ENCODE data around the gene CFAP20. TPM values are rescaled to one million over a fixed set of nuclear protein-coding genes. Genes with fewer than 3 reads are reported as not detected.
"Not testable (repeated sequence)": the region's sequence is repeated elsewhere in the genome, so short reads cannot be mapped to it uniquely, and the experiment has no call there.

CFAP20 gene
- total and polyA plus RNA-seq, 4 donors: 22.1 to 30.6 (median 24.6) TPM

- Histone ChIP-seq H3K9me3 (ENCODE audit: control insufficient read depth in 4 of 4, low read length in 3 of 4) (no peaks in the 10 kb centered on the region), H3K9ac (ENCODE audit: low read depth in 1 of 2, low read length in 2 of 2) (no peak overlapping the region), H3K4me1 (ENCODE audit: control insufficient read depth in 4 of 4, insufficient read depth in 4 of 4, low read length in 3 of 4) (no peaks in the 10 kb centered on the region), H3K27ac (ENCODE audit: low read depth in 1 of 2, low read length in 2 of 2) (no peak overlapping the region), H3K27me3 (ENCODE audit: control insufficient read depth in 4 of 4, insufficient read depth in 4 of 4, low read length in 3 of 4) (no peaks in the 10 kb centered on the region), H3K4me3 (ENCODE audit: low read depth in 1 of 3, low read length in 3 of 3) (no peak overlapping the region), H3K36me3 (ENCODE audit: control insufficient read depth in 4 of 4, insufficient read depth in 3 of 4, low read depth in 1 of 4, low read length in 3 of 4) (no peaks in the 10 kb centered on the region)
- DNase-seq (ENCODE audit: low spot score): no peak
- 88% methylated on average over 5 of the region's 5 CpGs for WGBS
- no peak for TF ChIP-seq RXRA (IDR thresholded peaks at IDR 0.05)
- no peak for TF ChIP-seq NR2F2 (IDR thresholded peaks at IDR 0.05)
- no peak for TF ChIP-seq TAF1 (conservative IDR thresholded peaks at IDR 0.05)
- no peak for TF ChIP-seq EGR1 (IDR thresholded peaks at IDR 0.05; ENCODE audit: low read depth in 2 of 2)
- TF ChIP-seq GABPA (IDR thresholded peaks at IDR 0.05 in 1 of 2, conservative IDR thresholded peaks at IDR 0.05 in 1 of 2): no peak
- no peak for TF ChIP-seq RAD21 (IDR thresholded peaks at IDR 0.05)
- no peak for TF ChIP-seq JUND (IDR thresholded peaks at IDR 0.05)
- no peak for TF ChIP-seq HNF4A (conservative IDR thresholded peaks at IDR 0.05)
- no peak for TF ChIP-seq MAX (IDR thresholded peaks at IDR 0.05)
- no peak for TF ChIP-seq SP1 (IDR thresholded peaks at IDR 0.05)
- TF ChIP-seq ZBTB33 (IDR thresholded peaks at IDR 0.05): no peak
- TF ChIP-seq, protein P1, sequence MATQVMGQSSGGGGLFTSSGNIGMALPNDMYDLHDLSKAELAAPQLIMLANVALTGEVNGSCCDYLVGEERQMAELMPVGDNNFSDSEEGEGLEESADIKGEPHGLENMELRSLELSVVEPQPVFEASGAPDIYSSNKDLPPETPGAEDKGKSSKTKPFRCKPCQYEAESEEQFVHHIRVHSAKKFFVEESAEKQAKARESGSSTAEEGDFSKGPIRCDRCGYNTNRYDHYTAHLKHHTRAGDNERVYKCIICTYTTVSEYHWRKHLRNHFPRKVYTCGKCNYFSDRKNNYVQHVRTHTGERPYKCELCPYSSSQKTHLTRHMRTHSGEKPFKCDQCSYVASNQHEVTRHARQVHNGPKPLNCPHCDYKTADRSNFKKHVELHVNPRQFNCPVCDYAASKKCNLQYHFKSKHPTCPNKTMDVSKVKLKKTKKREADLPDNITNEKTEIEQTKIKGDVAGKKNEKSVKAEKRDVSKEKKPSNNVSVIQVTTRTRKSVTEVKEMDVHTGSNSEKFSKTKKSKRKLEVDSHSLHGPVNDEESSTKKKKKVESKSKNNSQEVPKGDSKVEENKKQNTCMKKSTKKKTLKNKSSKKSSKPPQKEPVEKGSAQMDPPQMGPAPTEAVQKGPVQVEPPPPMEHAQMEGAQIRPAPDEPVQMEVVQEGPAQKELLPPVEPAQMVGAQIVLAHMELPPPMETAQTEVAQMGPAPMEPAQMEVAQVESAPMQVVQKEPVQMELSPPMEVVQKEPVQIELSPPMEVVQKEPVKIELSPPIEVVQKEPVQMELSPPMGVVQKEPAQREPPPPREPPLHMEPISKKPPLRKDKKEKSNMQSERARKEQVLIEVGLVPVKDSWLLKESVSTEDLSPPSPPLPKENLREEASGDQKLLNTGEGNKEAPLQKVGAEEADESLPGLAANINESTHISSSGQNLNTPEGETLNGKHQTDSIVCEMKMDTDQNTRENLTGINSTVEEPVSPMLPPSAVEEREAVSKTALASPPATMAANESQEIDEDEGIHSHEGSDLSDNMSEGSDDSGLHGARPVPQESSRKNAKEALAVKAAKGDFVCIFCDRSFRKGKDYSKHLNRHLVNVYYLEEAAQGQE (IDR thresholded peaks at IDR 0.05): no peak
- no peak for TF ChIP-seq FOXA1 (IDR thresholded peaks at IDR 0.05)
Measured at GRCh38 chr16:58094026-58094425, 35.2 kb downstream of the CFAP20 start.

DNA sequence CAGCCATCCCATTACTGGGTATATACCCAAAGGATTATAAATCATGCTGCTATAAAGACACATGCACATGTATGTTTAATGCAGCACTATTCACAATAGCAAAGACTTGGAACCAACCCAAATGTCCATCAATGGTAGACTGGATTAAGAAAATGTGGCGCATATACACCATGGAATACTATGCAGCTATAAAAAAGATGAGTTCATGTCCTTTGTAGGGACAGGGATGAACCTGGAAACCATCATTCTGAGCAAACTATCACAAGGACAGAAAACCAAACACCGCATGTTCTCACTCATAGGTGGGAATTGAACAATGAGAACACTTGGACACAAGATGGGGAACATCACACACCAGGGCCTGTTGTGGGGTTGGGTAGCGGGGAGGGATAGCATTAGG, 38.8 kb downstream of the CFAP20 start:
- not testable (repeated sequence) for DNase-seq (ENCODE audit: low spot score)

DNA sequence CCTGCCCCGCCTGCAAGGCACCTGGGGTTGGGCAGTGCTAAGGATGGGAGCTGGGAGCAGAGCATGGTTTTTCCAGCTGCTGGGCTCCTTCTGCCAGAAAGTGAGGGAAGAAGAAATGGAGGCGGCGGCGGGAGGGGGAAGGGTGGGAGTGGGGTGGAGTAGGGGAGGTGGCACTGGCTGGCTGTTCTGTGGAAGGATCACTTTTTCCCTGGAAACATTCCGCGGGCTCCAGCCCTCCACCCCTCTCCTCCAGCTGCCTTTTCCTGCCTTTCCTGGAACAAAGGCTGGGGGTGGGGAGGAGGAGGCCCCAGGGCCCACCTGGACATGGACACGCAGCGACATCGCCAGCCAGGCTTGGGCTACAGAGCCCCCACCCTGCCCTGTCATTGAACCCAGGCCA, 41.1 kb downstream of the CFAP20 start:
- no peak for DNase-seq (ENCODE audit: low spot score)
- H3K4me3 ChIP-seq (ENCODE audit: low read depth in 1 of 3, low read length in 3 of 3): no peak overlapping the region
- 77% methylated on average over 9 of the region's 9 CpGs for WGBS
- TF ChIP-seq NR2F2 (IDR thresholded peaks at IDR 0.05): no peak
- no peak for TF ChIP-seq CTCF (IDR thresholded peaks at IDR 0.05; ENCODE audit: low read depth, low read length, missing input control)
- TF ChIP-seq, protein P2, sequence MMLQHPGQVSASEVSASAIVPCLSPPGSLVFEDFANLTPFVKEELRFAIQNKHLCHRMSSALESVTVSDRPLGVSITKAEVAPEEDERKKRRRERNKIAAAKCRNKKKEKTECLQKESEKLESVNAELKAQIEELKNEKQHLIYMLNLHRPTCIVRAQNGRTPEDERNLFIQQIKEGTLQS (IDR thresholded peaks at IDR 0.05): no peak
- TF ChIP-seq GABPA (IDR thresholded peaks at IDR 0.05 in 1 of 2, conservative IDR thresholded peaks at IDR 0.05 in 1 of 2): no peak
- no peak for TF ChIP-seq YY1 (IDR thresholded peaks at IDR 0.05)
- TF ChIP-seq HNF4A (conservative IDR thresholded peaks at IDR 0.05): no peak
- TF ChIP-seq ZBTB33 (IDR thresholded peaks at IDR 0.05): no peak

More for the DNA sequence above, 38.8 kb downstream of the CFAP20 start:
- H3K36me3 ChIP-seq (ENCODE audit: control insufficient read depth in 4 of 4, insufficient read depth in 3 of 4, low read depth in 1 of 4, low read length in 3 of 4); H3K4me3 ChIP-seq (ENCODE audit: low read depth in 1 of 3, low read length in 3 of 3); H3K27ac ChIP-seq (ENCODE audit: low read depth in 1 of 2, low read length in 2 of 2); H3K9me3 ChIP-seq (ENCODE audit: control insufficient read depth in 4 of 4, low read length in 3 of 4); H3K4me1 ChIP-seq (ENCODE audit: control insufficient read depth in 4 of 4, insufficient read depth in 4 of 4, low read length in 3 of 4); H3K9ac ChIP-seq (ENCODE audit: low read depth in 1 of 2, low read length in 2 of 2); H3K27me3 ChIP-seq (ENCODE audit: control insufficient read depth in 4 of 4, insufficient read depth in 4 of 4, low read length in 3 of 4): not testable (repeated sequence)
- WGBS: over 99% methylated on average over 3 of the region's 3 CpGs

More for the DNA sequence above, 41.1 kb downstream of the CFAP20 start:
- no peak overlapping the region for H3K9ac ChIP-seq (ENCODE audit: low read depth in 1 of 2, low read length in 2 of 2)
- no peaks in the 10 kb centered on the region for H3K36me3 ChIP-seq (ENCODE audit: control insufficient read depth in 4 of 4, insufficient read depth in 3 of 4, low read depth in 1 of 4, low read length in 3 of 4)
- H3K27ac ChIP-seq (ENCODE audit: low read depth in 1 of 2, low read length in 2 of 2): no peak overlapping the region
- no peaks in the 10 kb centered on the region for H3K9me3 ChIP-seq (ENCODE audit: control insufficient read depth in 4 of 4, low read length in 3 of 4)
- H3K27me3 ChIP-seq (ENCODE audit: control insufficient read depth in 4 of 4, insufficient read depth in 4 of 4, low read length in 3 of 4): no peaks in the 10 kb centered on the region
- no peaks in the 10 kb centered on the region for H3K4me1 ChIP-seq (ENCODE audit: control insufficient read depth in 4 of 4, insufficient read depth in 4 of 4, low read length in 3 of 4)

Data from liver (tissue), 9 donors.